Uterus (tissue), 4 donors: ENCODE data around the gene CDC16. TPM values are rescaled to one million over a fixed set of nuclear protein-coding genes. Genes with fewer than 3 reads are reported as not detected.

ENCODE experiments used
- DNase-seq, 2 donors: peaks; one replicate each; pipeline ENCODE4 v3.0.0-alpha.2; 2019 to 2020
- H3K27ac ChIP-seq, 2 donors: fragments of 200-600 bp; sonication (generic); 1 replicate in 1 of 2; 2 replicates in 1 of 2; pipeline ENCODE4 v1.5.1; 2016 to 2018
- H3K27me3 ChIP-seq, 2 donors: fragments of 200-600 bp; sonication (generic); one replicate each; pipeline ENCODE4 v1.5.1; 2018 to 2019; ENCODE audit warnings: control low read depth in 1 of 2
- H3K36me3 ChIP-seq, 2 donors: fragments of 200-600 bp; sonication (generic); one replicate each; pipeline ENCODE4 v1.5.1; 2019; ENCODE audit warnings: control low read depth in 1 of 2
- H3K4me1 ChIP-seq, 2 donors: fragments of 200-600 bp; sonication (generic); one replicate each; pipeline ENCODE4 v1.5.1; 2018 to 2019; ENCODE audit warnings: control low read depth in 1 of 2
- H3K4me3 ChIP-seq, 2 donors: fragments of 200-600 bp; sonication (generic); 1 replicate in 1 of 2; 2 replicates in 1 of 2; pipeline ENCODE4 v1.5.1; 2018 to 2019; ENCODE audit warnings: mild to moderate bottlenecking in 1 of 2
- H3K9me3 ChIP-seq, 2 donors: fragments of 200-600 bp; sonication (generic); one replicate each; pipeline ENCODE4 v1.5.1; 2019; ENCODE audit warnings: control low read depth in 1 of 2
- CTCF ChIP-seq, 4 experiments: fragments of 200-600 bp in 2 of 4; fragments of 450-650 bp in 2 of 4; sonication (generic) in 2 of 4; IDR thresholded peaks; one replicate each; pipeline ENCODE4 v1.5.1; 2016 to 2019; ENCODE audit warnings: antibody characterized with exemption in 4 of 4, mild to moderate bottlenecking in 2 of 4, moderate library complexity in 1 of 4
- POLR2A ChIP-seq, 2 donors: fragments of 450-650 bp; IDR thresholded peaks; one replicate each; pipeline ENCODE4 v1.6.1; 2016; ENCODE audit warnings: antibody characterized with exemption in 2 of 2, mild to moderate bottlenecking in 1 of 2, moderate library complexity in 1 of 2
- intact Hi-C: fragments of 100-400 bp; cut with DNase I; formaldehyde crosslinking; loops from one replicate; pipeline ENCODE4 v1.15.1; 2023; ENCODE audit warnings: low total_unique reads
- total RNA-seq, 4 donors: library from RNA; depleted of rRNA in 3 of 4; stranded (reverse); fragments of >200 nt in 3 of 4; gene quantifications; one replicate each; pipeline versions ENCODE4 v1.1.0 to v1.2.4, GENCODE V29; 2014 to 2023
- donor health status: DM: yes; HTN: yes; CAD: no.

Gene CDC16
- total RNA-seq, 4 donors from 2014 or later = 25.0 to 103 (median 53.5) TPM

GRCh38 chr13:114309086-114309485 lies 74.4 kb downstream of the CDC16 start:
- Histone ChIP-seq H3K4me3 (no peak overlapping the region), H3K27ac (no peak overlapping the region), H3K36me3 (no peaks in the 10 kb centered on the region), H3K9me3 (no peaks in the 10 kb centered on the region), H3K27me3 (no peaks in the 10 kb centered on the region), H3K4me1 (peaks cover 0 to 3% of the 10 kb centered on the region in 2 donors)
- intact Hi-C loops = no loop called here
- no peak for DNase-seq
- TF ChIP-seq POLR2A (IDR thresholded peaks at IDR 0.05) (no peak), CTCF (IDR thresholded peaks at IDR 0.05) (no peak)

GRCh38 chr13:114309806-114310410 lies 75.2 kb downstream of the CDC16 start:
- no peak for DNase-seq
- intact Hi-C loops = no loop called here
- H3K36me3 ChIP-seq = no peaks in the 10 kb centered on the region
- peaks cover 0 to 3% of the 10 kb centered on the region in 2 donors for H3K4me1 ChIP-seq
- TF ChIP-seq POLR2A (IDR thresholded peaks at IDR 0.05) (no peak), CTCF (IDR thresholded peaks at IDR 0.05) (no peak)
- no peaks in the 10 kb centered on the region for H3K27me3 ChIP-seq
- H3K9me3 ChIP-seq = no peaks in the 10 kb centered on the region
- no peak overlapping the region for H3K4me3 ChIP-seq
- no peak overlapping the region for H3K27ac ChIP-seq

- TF ChIP-seq CTCF (IDR thresholded peaks at IDR 0.05) = no peak
- no peak for TF ChIP-seq POLR2A (IDR thresholded peaks at IDR 0.05)
- intact Hi-C loops = no loop called here
- H3K4me1 ChIP-seq = peaks cover 0 to 3% of the 10 kb centered on the region in 2 donors
- H3K9me3 ChIP-seq = no peaks in the 10 kb centered on the region
- DNase-seq = no peak
- H3K27ac ChIP-seq = no peak overlapping the region
- no peak overlapping the region for H3K4me3 ChIP-seq
- H3K27me3 ChIP-seq = no peaks in the 10 kb centered on the region
- no peaks in the 10 kb centered on the region for H3K36me3 ChIP-seq
Measured at GRCh38 chr13:114310956-114311355, 76.3 kb downstream of the CDC16 start.

GRCh38 chr13:114311387-114311786 lies 76.7 kb downstream of the CDC16 start:
- no peaks in the 10 kb centered on the region for H3K27me3 ChIP-seq
- no peak overlapping the region for H3K4me3 ChIP-seq
- no peaks in the 10 kb centered on the region for H3K9me3 ChIP-seq
- TF ChIP-seq POLR2A (IDR thresholded peaks at IDR 0.05) (no peak), CTCF (IDR thresholded peaks at IDR 0.05) (no peak)
- H3K27ac ChIP-seq = no peak overlapping the region
- no peak for DNase-seq
- H3K36me3 ChIP-seq = no peaks in the 10 kb centered on the region
- intact Hi-C loops = no loop called here
- peaks cover 0 to 3% of the 10 kb centered on the region in 2 donors for H3K4me1 ChIP-seq

- intact Hi-C loops = no loop called here
- peaks cover 0 to 3% of the 10 kb centered on the region in 2 donors for H3K4me1 ChIP-seq
- no peaks in the 10 kb centered on the region for H3K9me3 ChIP-seq
- no peaks in the 10 kb centered on the region for H3K27me3 ChIP-seq
- TF ChIP-seq CTCF (IDR thresholded peaks at IDR 0.05) (no peak), POLR2A (IDR thresholded peaks at IDR 0.05) (no peak)
- no peak overlapping the region for H3K27ac ChIP-seq
- no peaks in the 10 kb centered on the region for H3K36me3 ChIP-seq
- no peak for DNase-seq
- no peak overlapping the region for H3K4me3 ChIP-seq
Measured at GRCh38 chr13:114311908-114312307, 77.2 kb downstream of the CDC16 start.
